Left forelimb (tissue), 1 donor: ENCODE measurements around the gene CAMSAP2.
"Not testable (repeated sequence)": the region's sequence is repeated elsewhere in the genome, so short reads cannot be mapped to it uniquely, and the experiment has no call there.

Experiments used
- DNase-seq: peaks from one replicate; pipeline ENCODE4 v3.0.0-alpha.2; 2018; ENCODE audit warnings: low spot score

Gene CAMSAP2

GRCh38 chr1:200784576-200784975, 45.9 kb downstream of the CAMSAP2 start:
- no peak for DNase-seq

- no peak for DNase-seq
These were observed 48.1 kb downstream of the CAMSAP2 start for GRCh38 chr1:200786788-200787187.

GRCh38 chr1:200787896-200788387, 49.2 kb downstream of the CAMSAP2 start:
- DNase-seq: no peak

- DNase-seq: not testable (repeated sequence)
These were observed 52.3 kb downstream of the CAMSAP2 start for GRCh38 chr1:200791012-200791411.

GRCh38 chr1:200793677-200794076, 55.0 kb downstream of the CAMSAP2 start:
- no peak for DNase-seq

GRCh38 chr1:200794506-200795065, 55.9 kb downstream of the CAMSAP2 start:
- no peak for DNase-seq

- DNase-seq: no peak
These were observed 56.5 kb downstream of the CAMSAP2 start for GRCh38 chr1:200795156-200795555.

GRCh38 chr1:200802042-200802441, 63.3 kb downstream of the CAMSAP2 start:
- DNase-seq: no peak

GRCh38 chr1:200802865-200803512, 64.3 kb downstream of the CAMSAP2 start:
- peak; percentile 75 for DNase-seq

GRCh38 chr1:200805719-200806118, 67.0 kb downstream of the CAMSAP2 start:
- DNase-seq: no peak

GRCh38 chr1:200808846-200809245, 70.2 kb downstream of the CAMSAP2 start:
- DNase-seq: no peak

GRCh38 chr1:200811704-200812103, 73.0 kb downstream of the CAMSAP2 start:
- no peak for DNase-seq

- DNase-seq: not testable (repeated sequence)
These were observed 78.0 kb downstream of the CAMSAP2 start for GRCh38 chr1:200816624-200817224.

GRCh38 chr1:200818248-200818647, 79.6 kb downstream of the CAMSAP2 start:
- DNase-seq: no peak

GRCh38 chr1:200819726-200820125, 81.0 kb downstream of the CAMSAP2 start:
- DNase-seq: no peak

GRCh38 chr1:200831091-200831490, 92.4 kb downstream of the CAMSAP2 start:
- DNase-seq: no peak

GRCh38 chr1:200834383-200834782, 95.7 kb downstream of the CAMSAP2 start:
- DNase-seq: no peak

GRCh38 chr1:200836213-200836612, 97.5 kb downstream of the CAMSAP2 start:
- no peak for DNase-seq

GRCh38 chr1:200837931-200838571, 99.4 kb downstream of the CAMSAP2 start:
- no peak for DNase-seq

- no peak for DNase-seq
These were observed 100.2 kb downstream of the CAMSAP2 start for GRCh38 chr1:200838676-200839445.

- no peak for DNase-seq
These were observed 106.7 kb downstream of the CAMSAP2 start for GRCh38 chr1:200845360-200845759.

- DNase-seq: no peak
These were observed 107.7 kb downstream of the CAMSAP2 start for GRCh38 chr1:200846398-200846797.
